Fibroblast of the conjunctiva (primary cell): ENCODE results near the gene DDIT3.
"Not testable (repeated sequence)": the region's sequence is repeated elsewhere in the genome, so short reads cannot be mapped to it uniquely, and the experiment has no call there.

ENCODE experiments used
- DNase-seq: peaks from one replicate; pipeline ENCODE4 v3.0.0-alpha.2; 2010; ENCODE audit warnings: low read depth

DDIT3 gene, protein sequence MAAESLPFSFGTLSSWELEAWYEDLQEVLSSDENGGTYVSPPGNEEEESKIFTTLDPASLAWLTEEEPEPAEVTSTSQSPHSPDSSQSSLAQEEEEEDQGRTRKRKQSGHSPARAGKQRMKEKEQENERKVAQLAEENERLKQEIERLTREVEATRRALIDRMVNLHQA

GRCh38 chr12:57520053-57520818 is at the start of gene DDIT3:
Gene DDIT3 (minus strand): TSS chr12:57520514. CDS start chr12:57517406, 3,108 bp downstream.
- peak; percentile 98 for DNase-seq

GRCh38 chr12:57569858-57570257 is 49.5 kb upstream of the DDIT3 start:
- DNase-seq = no peak

GRCh38 chr12:57568838-57569237 is 48.5 kb upstream of the DDIT3 start:
- DNase-seq = no peak

GRCh38 chr12:57564178-57564740 is 43.9 kb upstream of the DDIT3 start:
- DNase-seq = no peak

GRCh38 chr12:57563358-57563757 is 43.0 kb upstream of the DDIT3 start:
- DNase-seq = no peak

DNA sequence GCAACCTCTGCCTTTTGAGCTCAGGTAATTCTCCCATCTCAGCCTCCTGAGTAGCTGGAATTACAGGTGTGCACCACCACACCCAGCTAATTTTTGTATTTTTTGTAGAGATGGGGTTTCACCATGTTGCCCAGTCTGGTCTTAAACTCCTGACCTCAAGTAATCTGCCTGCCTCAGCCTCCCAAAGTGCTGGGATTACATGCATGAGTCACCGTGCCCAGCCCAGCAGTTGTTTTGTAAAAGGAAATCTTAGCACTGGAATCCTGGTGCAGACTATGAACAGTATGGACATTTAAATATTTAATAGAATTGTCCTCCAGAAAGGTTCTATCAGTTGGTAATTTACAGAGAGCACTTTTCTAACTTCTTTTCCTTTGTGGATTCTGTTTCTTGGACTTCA is 40.8 kb upstream of the DDIT3 start:
- DNase-seq = not testable (repeated sequence)

DNA sequence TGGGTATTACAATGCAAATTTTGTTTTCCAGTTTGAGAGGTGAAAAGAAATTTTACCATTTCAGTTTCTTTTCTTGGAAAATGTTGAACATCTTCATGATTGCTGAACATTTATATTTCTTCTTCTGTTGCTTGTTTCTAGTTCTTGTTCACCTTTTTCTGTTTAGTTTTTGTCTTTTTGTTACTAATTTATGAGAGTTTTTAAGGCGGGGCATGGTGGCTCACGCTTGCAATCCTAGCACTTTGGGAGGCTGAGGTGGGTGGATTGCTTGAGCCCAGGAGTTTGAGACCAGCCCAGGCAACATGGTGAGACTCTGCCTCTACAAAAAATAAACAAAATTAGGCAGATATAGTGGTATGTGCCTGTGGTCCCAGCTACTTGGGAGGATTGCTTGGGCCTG is 40.2 kb upstream of the DDIT3 start:
- no peak for DNase-seq

DNA sequence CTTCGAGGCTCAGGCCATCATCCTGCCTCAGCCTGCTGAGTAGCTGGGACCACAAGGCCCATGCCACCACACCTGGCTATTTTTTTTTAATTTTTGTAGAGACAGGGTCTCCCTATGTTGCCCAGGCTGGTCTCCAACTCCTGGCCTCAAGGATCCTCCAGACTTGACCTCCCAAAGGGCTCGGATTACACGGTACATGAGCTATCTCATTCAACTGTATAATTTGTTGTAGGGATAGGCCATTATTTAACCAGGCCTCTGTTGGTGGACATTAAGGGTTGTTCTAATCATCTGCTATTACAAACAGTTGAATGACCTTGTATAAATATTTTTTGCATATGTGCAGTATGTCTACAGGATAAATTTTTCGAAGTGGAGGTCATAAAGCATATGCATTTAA is 38.5 kb upstream of the DDIT3 start:
- DNase-seq = no peak

- DNase-seq = no peak
These were observed 34.6 kb upstream of the DDIT3 start for GRCh38 chr12:57554897-57555296.

DNA sequence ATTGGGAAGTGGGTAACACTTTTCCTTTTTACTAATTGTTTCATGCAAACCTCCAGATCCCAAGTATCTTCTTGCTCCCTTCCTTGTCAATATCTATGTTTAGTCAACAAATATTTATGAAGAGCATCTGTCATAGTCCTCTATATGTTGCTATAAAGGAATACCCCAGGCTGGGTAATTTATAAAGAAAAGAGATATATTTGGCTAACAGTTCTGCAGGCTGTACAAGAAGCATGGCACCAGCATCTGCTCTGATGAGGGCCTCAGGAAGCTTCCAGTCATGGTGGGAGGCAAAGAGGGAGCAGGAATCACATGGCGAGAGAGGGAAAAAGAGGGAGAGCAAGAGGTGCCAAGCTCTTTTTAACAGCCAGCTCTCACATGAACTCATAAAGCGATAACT is 34.1 kb upstream of the DDIT3 start:
- no peak for DNase-seq

GRCh38 chr12:57553343-57554202 is 33.3 kb upstream of the DDIT3 start:
- no peak for DNase-seq

DNA sequence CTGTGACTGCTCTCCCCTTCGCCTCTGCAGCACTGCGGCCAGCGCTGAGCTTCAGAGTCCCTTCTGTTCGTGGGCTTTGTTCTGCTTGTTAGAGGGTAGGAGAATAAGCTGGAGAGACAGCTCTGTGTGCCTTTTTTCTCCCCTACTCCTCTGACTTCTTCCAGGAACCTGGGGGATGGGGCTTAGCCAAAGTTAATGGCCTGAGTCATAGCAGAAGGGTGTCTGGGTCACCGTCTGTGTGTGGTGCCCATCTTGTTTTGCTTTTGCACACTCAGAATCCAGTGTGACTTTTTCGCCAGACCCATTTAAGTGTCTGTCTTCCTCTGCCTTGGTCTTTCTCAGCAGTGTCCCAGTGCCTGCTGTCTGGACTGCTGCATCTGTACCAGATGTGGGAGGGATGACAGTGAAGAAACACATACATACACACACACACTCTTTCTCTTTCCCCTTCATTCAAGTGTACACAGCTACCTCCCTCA is 32.6 kb upstream of the DDIT3 start:
- DNase-seq = no peak

DNA sequence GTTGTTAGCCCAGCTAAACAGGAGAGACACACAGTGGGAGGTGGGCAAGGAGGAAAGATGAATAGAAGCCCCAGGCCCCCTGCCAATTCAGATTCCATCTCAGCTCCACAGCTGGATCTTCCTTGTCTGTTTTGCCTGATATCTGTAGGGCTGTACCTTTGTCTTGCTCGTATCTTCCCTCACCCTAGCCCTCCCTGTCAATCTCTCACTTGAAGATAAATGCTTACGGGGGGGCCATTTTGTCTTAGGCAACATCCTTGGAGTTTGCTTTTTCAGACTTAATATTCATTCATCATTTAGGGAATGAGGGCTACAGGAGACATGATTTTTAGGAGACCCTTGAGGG is 32.0 kb upstream of the DDIT3 start:
- DNase-seq = no peak

- DNase-seq = no peak
These were observed 31.5 kb upstream of the DDIT3 start for GRCh38 chr12:57551637-57552305.

- no peak for DNase-seq
These were observed 30.6 kb upstream of the DDIT3 start for GRCh38 chr12:57550641-57551549.

- no peak for DNase-seq
These were observed 29.8 kb upstream of the DDIT3 start, which contains the start of gene KIF5A for GRCh38 chr12:57549909-57550640. Gene KIF5A (plus strand): TSS chr12:57550044. CDS start chr12:57550272, 228 bp downstream.

DNA sequence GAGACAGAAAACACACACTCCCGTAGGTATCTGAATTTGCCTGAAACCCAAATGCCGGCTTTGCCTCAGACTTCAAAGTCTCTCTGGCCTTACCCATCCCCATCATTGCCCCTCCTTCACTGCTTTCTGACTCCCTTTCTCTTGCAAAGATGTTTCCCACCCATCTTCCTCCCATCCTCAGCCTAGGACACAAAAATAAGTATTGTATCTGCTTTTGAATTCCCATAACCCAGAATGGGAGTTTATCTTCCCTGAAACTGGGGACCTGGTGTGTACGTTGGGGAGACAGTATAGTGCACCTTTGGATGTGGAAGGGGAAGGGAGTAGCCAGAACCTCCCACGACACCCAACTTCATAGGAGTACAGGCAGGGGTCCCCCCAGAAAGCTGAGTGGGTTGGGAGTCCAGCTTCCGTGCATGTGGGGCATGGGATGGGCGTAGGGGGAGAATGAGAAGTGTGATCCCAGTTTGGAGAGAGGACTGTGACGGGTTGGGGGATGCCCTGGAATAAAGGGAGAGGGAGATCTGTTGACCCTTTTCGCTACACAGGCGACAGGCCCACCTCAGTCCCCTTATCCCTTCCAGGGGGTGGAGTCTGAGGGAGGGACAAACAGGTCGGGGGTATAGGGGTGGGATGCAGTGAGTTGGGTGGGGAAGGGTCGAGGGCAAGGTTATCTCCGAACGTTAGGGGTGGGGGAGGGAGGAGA is 29.0 kb upstream of the DDIT3 start:
- DNase-seq = no peak

DNA sequence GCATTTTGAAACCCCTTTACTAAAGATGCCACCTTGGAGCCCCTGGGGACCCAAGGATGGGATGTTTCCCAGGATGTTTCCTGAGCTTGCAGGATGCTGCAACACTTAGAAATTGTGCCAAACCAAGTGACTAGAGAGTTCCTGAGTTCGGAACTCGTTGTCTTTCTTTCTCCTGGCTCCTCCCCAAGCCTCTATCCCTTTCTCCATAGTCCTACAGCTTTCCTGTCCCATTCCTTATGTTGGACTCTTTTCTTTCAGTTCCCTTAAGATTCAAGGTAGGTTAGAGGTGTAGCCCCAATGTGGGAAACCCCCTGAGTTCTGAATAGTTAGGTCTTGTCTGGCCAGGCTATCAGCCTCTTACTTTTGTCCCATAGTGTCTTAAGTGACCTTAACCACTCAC is 28.2 kb upstream of the DDIT3 start:
- no peak for DNase-seq

GRCh38 chr12:57548013-57548315 is 27.6 kb upstream of the DDIT3 start:
- DNase-seq = no peak
